HG03280 (cell line): Measurements from ENCODE around the gene AGBL4.
A peak's percentile ranks its signal among the peaks of the same experiment; 100 is the strongest.

Experiments used
- ATAC-seq: cut with Tn5 transposase; IDR thresholded peaks from one replicate; pipeline ENCODE4 v1.9.1; 2021; ENCODE audit warnings: mild to moderate bottlenecking, moderate library complexity; ENCODE audit not compliant: unreplicated experiment

Gene AGBL4

DNA sequence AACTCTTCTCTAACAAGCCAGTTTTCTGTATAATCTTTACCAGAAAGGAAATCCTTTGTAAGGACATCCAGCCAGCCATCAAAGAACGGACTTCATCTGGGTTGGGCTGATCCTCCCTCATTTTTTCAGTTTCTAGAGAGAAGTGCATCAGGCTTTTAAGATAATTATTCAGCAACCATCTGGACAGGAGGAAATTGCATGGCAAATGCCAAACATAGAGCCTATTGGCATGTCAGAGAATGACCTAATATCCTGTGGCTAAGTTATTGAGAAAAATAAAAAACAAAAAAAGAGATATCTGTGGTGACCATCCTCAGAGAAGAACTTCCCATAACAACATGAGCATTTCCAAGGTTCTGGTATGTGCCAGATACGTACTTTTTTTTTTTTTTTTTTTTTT is 1172.1 kb downstream of the AGBL4 start:
- ATAC-seq, result no peak

- ATAC-seq, result no peak
Measured at GRCh38 chr1:48848035-48848434, 1175.7 kb downstream of the AGBL4 start.

GRCh38 chr1:48846441-48846840 is 1177.3 kb downstream of the AGBL4 start:
- no peak for ATAC-seq

GRCh38 chr1:48844187-48844586 is 1179.6 kb downstream of the AGBL4 start:
- ATAC-seq, result no peak

DNA sequence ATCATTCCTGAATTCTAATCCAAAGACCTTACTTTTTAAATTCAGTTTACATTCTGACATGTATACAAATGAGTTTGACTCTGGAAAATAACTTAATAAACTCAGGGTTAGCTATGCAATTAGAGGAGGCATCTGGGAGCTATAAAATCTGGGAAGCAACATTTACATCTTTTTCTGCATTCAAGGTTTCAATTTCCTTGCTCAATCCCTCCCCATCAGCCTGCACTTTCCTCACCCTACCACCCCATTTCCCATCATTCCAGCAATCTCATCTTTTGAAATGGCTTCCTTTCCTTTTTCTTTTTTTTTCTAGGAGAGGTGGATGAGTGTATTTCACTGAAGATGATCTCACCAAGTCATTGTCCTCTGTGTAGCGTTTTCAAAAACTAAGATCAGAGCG is 1181.8 kb downstream of the AGBL4 start:
- ATAC-seq, result no peak

DNA sequence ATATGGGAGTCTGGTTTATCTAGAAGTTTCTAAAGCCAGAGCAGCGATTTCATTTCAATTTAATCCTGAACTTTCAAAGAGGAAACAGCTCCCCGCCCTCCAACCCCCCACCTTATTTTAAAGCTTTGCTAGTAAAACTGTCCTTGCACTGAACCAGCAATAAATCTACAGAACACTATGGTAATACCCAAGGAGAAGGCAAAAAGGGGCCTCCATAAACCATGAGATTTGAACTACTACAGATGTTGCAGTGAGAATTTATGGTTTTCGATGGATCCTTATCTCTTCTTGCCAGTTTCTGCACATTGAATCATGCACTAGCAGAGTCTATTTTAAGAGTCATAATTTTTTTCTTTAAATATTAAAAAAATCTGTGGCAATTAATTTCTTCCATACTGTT is 1182.3 kb downstream of the AGBL4 start:
- no peak for ATAC-seq

DNA sequence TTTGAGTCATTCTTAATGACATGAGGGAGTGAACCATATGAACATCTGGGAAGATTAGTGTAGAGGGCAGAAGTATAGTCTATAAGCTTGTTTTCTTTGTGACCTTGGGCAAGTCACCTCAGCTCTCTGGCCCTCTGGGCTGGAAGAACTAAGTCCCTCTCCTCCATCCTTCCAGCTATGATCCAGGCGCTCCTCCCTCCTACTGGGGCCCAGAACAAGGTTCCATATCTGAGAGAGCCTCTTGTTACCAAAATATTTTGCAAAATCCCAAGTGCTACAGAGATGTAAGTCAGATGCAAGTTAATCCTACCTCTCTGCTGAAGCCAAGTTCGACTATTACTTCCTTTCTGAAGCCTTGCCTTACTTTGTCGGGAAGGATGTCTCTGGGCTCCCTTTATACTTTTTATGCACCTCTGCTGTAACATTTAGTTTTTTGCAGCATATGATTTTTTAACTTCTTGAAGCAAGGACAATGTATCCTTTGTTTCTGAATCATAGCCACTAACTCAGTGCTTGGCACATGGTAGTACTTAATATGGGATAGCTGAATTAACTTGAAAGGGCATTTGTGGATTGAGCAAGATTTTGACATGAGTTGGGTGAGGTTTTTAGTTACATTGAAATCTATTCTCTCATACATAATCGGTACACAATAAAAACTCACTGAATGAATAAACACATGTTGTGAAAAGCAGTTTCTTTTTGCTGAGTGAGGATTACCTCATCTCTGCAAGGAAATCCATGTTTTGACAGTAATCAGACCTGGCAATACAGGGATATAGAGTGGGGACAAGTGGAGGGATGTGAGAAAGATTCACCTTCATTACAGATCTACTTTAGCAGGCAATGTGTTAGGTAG is 1192.4 kb downstream of the AGBL4 start:
- no peak for ATAC-seq

- ATAC-seq, result no peak
Measured at GRCh38 chr1:48830715-48831114, 1193.0 kb downstream of the AGBL4 start.

GRCh38 chr1:48829446-48829845 is 1194.3 kb downstream of the AGBL4 start:
- ATAC-seq, result no peak

DNA sequence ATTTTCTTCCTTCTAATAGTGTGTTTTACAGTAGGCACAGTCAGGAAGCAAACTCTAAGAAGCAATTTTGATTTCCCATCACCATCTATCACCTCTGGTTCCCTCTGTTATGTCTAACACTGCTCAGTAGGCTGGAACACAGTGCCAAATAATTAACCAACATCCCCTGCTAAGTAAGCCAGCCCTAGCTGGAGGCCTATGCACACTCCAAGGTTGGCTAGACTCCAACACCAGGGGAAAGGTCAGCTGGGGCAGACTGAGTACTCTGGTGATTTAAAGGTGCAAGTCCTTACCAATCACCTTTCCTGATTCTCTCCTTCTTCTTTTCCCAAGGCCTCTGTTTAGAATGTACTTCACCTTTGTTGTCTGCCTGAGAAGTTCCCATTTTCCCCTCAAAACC is 1200.6 kb downstream of the AGBL4 start:
- no peak for ATAC-seq

GRCh38 chr1:48820491-48820890 is 1203.3 kb downstream of the AGBL4 start:
- no peak for ATAC-seq

DNA sequence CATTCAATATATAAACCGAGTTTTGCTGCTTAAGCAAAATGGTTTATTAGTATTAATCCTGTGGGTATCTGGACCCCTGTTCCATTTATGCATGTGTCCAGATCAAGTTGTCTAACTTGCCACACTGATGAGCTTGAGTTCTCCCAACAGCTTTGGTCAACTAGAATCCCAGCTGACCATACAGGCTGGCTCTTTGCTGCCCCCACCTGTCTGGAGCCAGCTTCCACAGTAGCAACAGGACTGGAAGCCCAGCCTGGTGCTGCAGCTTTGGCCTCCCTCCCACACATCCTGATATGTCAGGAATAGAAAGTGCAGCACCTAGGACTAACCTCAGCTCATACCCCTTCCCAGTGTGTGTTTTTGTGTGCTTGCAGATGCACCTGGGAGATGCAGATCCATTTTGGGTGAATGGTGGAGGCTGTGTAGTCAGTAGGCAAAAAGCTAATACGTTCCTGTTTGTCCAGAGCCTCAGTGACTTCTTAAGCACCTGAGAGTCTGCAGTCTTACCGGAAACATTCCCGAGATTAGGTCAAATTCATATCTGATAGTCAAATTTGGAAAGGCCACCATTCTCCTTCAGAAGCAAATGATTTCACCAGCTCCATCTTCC is 1206.1 kb downstream of the AGBL4 start:
- no peak for ATAC-seq

DNA sequence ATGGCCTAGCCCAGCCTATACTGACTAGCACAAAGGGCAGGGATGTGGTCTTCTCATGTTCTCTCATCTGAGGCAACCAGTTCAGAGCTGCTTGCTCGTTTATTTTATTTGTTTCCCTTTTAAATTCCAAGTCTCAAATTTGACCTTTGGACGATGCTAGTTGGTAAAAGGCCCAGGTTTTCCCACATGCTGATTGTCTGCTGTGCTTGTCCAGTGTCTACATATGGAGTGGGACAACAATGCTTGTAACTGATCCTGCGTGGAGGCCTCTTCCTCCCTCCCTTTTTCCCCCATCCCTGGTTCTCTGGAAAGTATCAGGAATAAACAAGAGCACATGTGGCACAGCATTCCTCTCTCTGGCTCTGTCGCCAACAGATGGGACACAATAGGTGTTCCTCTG is 1213.0 kb downstream of the AGBL4 start:
- ATAC-seq, result no peak

DNA sequence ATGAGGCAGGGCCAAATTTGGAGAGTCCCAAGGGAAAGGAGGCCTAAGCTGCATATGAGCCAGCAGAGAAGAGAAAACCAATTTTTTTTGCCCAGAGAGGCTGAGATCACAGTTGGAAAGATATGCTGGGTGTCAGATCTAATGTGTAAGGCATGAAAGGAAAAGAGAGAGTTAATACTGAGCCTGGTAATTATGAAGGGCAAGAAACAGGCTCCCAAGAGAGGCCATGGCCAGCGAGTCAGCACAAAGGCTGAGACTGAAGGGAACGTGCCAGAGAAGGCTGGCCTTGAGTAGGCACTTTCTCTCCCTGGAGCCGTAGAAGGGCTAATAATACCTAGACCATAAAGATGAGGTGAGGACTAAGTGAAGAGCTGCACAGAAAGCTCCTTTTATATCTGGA is 1215.3 kb downstream of the AGBL4 start:
- no peak for ATAC-seq

GRCh38 chr1:48807554-48808260 is 1216.0 kb downstream of the AGBL4 start:
- ATAC-seq, result no peak

DNA sequence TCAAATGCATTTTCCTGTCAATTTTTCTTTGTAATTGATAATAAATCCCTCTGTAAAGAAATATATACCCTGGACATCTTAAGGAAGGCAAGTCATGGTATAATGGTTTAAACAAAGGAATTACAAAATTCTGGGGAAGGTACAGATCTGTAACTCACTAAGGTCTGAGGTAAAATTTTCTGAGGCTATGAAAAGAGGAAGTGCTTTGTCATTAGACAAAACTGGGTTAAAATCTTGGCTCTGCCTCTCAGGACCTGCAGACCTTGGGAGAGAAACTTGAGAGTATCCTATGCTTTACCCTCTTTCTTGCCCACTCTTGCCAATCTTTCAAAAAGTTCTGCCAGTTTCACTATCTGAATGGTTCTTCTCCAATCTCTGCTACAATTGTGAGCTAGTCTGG is 1220.3 kb downstream of the AGBL4 start:
- no peak for ATAC-seq

GRCh38 chr1:48794816-48795215 is 1228.9 kb downstream of the AGBL4 start:
- ATAC-seq, result no peak

- ATAC-seq, result peak; percentile 52
Measured at GRCh38 chr1:48793863-48794262, 1229.9 kb downstream of the AGBL4 start.

GRCh38 chr1:48792961-48793360 is 1230.8 kb downstream of the AGBL4 start:
- ATAC-seq, result no peak

- no peak for ATAC-seq
Measured at GRCh38 chr1:48790397-48790796, 1233.4 kb downstream of the AGBL4 start.

- ATAC-seq, result no peak
Measured at GRCh38 chr1:48789903-48790302, 1233.9 kb downstream of the AGBL4 start.

DNA sequence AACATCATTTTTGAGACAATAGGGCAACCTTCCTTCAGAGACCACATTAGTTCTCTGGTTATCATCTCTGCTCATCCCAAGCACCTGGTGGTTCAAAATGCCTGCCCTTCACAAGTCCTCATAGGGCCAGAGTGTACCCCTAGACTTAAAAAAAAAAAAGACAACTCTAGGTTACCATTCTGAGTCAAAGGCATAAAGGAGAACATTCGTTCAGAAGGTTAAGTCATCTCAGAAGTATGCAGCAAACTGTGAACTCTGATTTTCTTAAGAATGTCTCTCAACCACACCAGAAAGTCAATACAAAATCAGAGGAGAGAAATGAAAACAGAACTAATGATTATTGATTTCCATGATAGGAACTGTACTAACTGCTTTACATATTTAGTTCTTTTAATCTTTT is 1237.9 kb downstream of the AGBL4 start:
- no peak for ATAC-seq
